ENCODE measurements around the gene AHDC1. TPM values are rescaled to one million over a fixed set of nuclear protein-coding genes. Genes with fewer than 3 reads are reported as not detected.

The AHDC1 gene
- total RNA-seq, 1 donor from 2014 or later, result 18.0 TPM

- H3K36me3 ChIP-seq (ENCODE audit: control insufficient read depth, insufficient read depth, low read length), result no peaks in the 10 kb centered on the region
Observed at GRCh38 chr1:27518808-27519207, 85.1 kb downstream of the AHDC1 start.

GRCh38 chr1:27517907-27518718 is 85.8 kb downstream of the AHDC1 start:
- no peaks in the 10 kb centered on the region for H3K36me3 ChIP-seq (ENCODE audit: control insufficient read depth, insufficient read depth, low read length)
- no peak for DNase-seq (ENCODE audit: low read depth)
- H3K4me3 ChIP-seq (ENCODE audit: low read depth, low read length), result no peak overlapping the region
- H3K27me3 ChIP-seq (ENCODE audit: control insufficient read depth, insufficient read depth, low read length), result no peaks in the 10 kb centered on the region
- TF ChIP-seq CTCF (IDR thresholded peaks at IDR 0.05; ENCODE audit: insufficient read depth, low read length, poor library complexity, severe bottlenecking), result no peak

More at GRCh38 chr1:27518808-27519207, 85.1 kb downstream of the AHDC1 start:
- TF ChIP-seq CTCF (IDR thresholded peaks at IDR 0.05; ENCODE audit: insufficient read depth, low read length, poor library complexity, severe bottlenecking), result no peak
- Histone ChIP-seq H3K27me3 (ENCODE audit: control insufficient read depth, insufficient read depth, low read length) (no peaks in the 10 kb centered on the region), H3K4me3 (ENCODE audit: low read depth, low read length) (no peak overlapping the region)
- no peak for DNase-seq (ENCODE audit: low read depth)

GRCh38 chr1:27517301-27517700 is 86.6 kb downstream of the AHDC1 start:
- DNase-seq (ENCODE audit: low read depth), result no peak
- no peaks in the 10 kb centered on the region for H3K36me3 ChIP-seq (ENCODE audit: control insufficient read depth, insufficient read depth, low read length)
- no peak for TF ChIP-seq CTCF (IDR thresholded peaks at IDR 0.05; ENCODE audit: insufficient read depth, low read length, poor library complexity, severe bottlenecking)

GRCh38 chr1:27515626-27516025 is 88.3 kb downstream of the AHDC1 start:
- TF ChIP-seq CTCF (IDR thresholded peaks at IDR 0.05; ENCODE audit: insufficient read depth, low read length, poor library complexity, severe bottlenecking), result no peak
- no peaks in the 10 kb centered on the region for H3K36me3 ChIP-seq (ENCODE audit: control insufficient read depth, insufficient read depth, low read length)
- H3K27me3 ChIP-seq (ENCODE audit: control insufficient read depth, insufficient read depth, low read length), result no peaks in the 10 kb centered on the region
- H3K4me3 ChIP-seq (ENCODE audit: low read depth, low read length), result no peak overlapping the region
- no peak for DNase-seq (ENCODE audit: low read depth)

More at GRCh38 chr1:27517301-27517700, 86.6 kb downstream of the AHDC1 start:
- Histone ChIP-seq H3K27me3 (ENCODE audit: control insufficient read depth, insufficient read depth, low read length) (no peaks in the 10 kb centered on the region), H3K4me3 (ENCODE audit: low read depth, low read length) (no peak overlapping the region)

GRCh38 chr1:27513958-27514357 is 90.0 kb downstream of the AHDC1 start:
- TF ChIP-seq CTCF (IDR thresholded peaks at IDR 0.05; ENCODE audit: insufficient read depth, low read length, poor library complexity, severe bottlenecking), result no peak
- Histone ChIP-seq H3K27me3 (ENCODE audit: control insufficient read depth, insufficient read depth, low read length) (no peaks in the 10 kb centered on the region), H3K36me3 (ENCODE audit: control insufficient read depth, insufficient read depth, low read length) (no peaks in the 10 kb centered on the region), H3K4me3 (ENCODE audit: low read depth, low read length) (no peak overlapping the region)
- no peak for DNase-seq (ENCODE audit: low read depth)

GRCh38 chr1:27513528-27513927 is 90.4 kb downstream of the AHDC1 start:
- no peak for TF ChIP-seq CTCF (IDR thresholded peaks at IDR 0.05; ENCODE audit: insufficient read depth, low read length, poor library complexity, severe bottlenecking)
- H3K27me3 ChIP-seq (ENCODE audit: control insufficient read depth, insufficient read depth, low read length), result no peaks in the 10 kb centered on the region
- no peaks in the 10 kb centered on the region for H3K36me3 ChIP-seq (ENCODE audit: control insufficient read depth, insufficient read depth, low read length)
- DNase-seq (ENCODE audit: low read depth), result no peak
- no peak overlapping the region for H3K4me3 ChIP-seq (ENCODE audit: low read depth, low read length)
